HG02852 (cell line): Measurements from ENCODE around the gene PSMB11.
A peak's percentile ranks its signal among the peaks of the same experiment; 100 is the strongest.
"Not testable (repeated sequence)": the region's sequence is repeated elsewhere in the genome, so short reads cannot be mapped to it uniquely, and the experiment has no call there.

Experiments used
- ATAC-seq: cut with Tn5 transposase; IDR thresholded peaks from one replicate; pipeline ENCODE4 v1.9.1; 2021; ENCODE audit warnings: mild to moderate bottlenecking, moderate library complexity; ENCODE audit not compliant: unreplicated experiment

The PSMB11 gene

GRCh38 chr14:23042162-23042965, at the start of gene PSMB11:
PSMB11 (plus strand) TSS chr14:23042212; CDS start chr14:23042226, 14 bp downstream.
- no peak for ATAC-seq

GRCh38 chr14:22993517-22993916, 48.5 kb upstream of the PSMB11 start:
- ATAC-seq: no peak

GRCh38 chr14:22994762-22995275, 47.2 kb upstream of the PSMB11 start:
- no peak for ATAC-seq

- no peak for ATAC-seq
Measured at GRCh38 chr14:22995889-22996625, 46.0 kb upstream of the PSMB11 start.

- ATAC-seq: no peak
Measured at GRCh38 chr14:22996768-22997654, 45.0 kb upstream of the PSMB11 start.

- ATAC-seq: no peak
Measured at GRCh38 chr14:22997676-22998323, 44.2 kb upstream of the PSMB11 start.

GRCh38 chr14:22998329-22999012, 43.5 kb upstream of the PSMB11 start:
- no peak for ATAC-seq

- no peak for ATAC-seq
Measured at GRCh38 chr14:23000860-23001259, 41.2 kb upstream of the PSMB11 start.

- no peak for ATAC-seq
Measured at GRCh38 chr14:23002592-23002991, 39.4 kb upstream of the PSMB11 start.

GRCh38 chr14:23004274-23004673, 37.7 kb upstream of the PSMB11 start:
- ATAC-seq: not testable (repeated sequence)

- no peak for ATAC-seq
Measured at GRCh38 chr14:23005451-23006187, 36.4 kb upstream of the PSMB11 start.

GRCh38 chr14:23006188-23006534, 35.9 kb upstream of the PSMB11 start:
- no peak for ATAC-seq

GRCh38 chr14:23006544-23007419, 35.2 kb upstream of the PSMB11 start:
- peak; percentile 95 for ATAC-seq

- no peak for ATAC-seq
Measured at GRCh38 chr14:23008831-23009230, 33.2 kb upstream of the PSMB11 start.

GRCh38 chr14:23009483-23009938, 32.5 kb upstream of the PSMB11 start:
- ATAC-seq: no peak

GRCh38 chr14:23009939-23010726, 31.9 kb upstream of the PSMB11 start, which contains the start of gene C14orf93:
C14orf93 (minus strand) TSS chr14:23010143; CDS start chr14:22999023, 11,120 bp downstream.
- peak; percentile 33 for ATAC-seq

GRCh38 chr14:23013054-23013748, 28.8 kb upstream of the PSMB11 start:
- no peak for ATAC-seq
